HepG2 (cell line): Measurements from ENCODE around the gene PROC. TPM values are rescaled to one million over a fixed set of nuclear protein-coding genes. Genes with fewer than 3 reads are reported as not detected.

Source experiments
- CHD4 ChIP-seq: fragments of 200-600 bp; sonication (generic); IDR thresholded peaks from 2 replicates; pipeline ENCODE4 v1.7.0; 2017; ENCODE audit warnings: mild to moderate bottlenecking, low read length, borderline replicate concordance
- DMAP1 ChIP-seq: IDR thresholded peaks from 2 replicates; pipeline ENCODE4 v1.6.1; 2016
- DNMT3B ChIP-seq: conservative IDR thresholded peaks from 2 replicates; pipeline ENCODE4 v1.6.1; 2016; ENCODE audit warnings: missing biosample characterization, control low read depth
- FOXC1 ChIP-seq: sonication (generic); formaldehyde crosslinking; IDR thresholded peaks from 2 replicates; pipeline ENCODE4 v1.8.0; 2022; ENCODE audit warnings: mild to moderate bottlenecking, missing genetic modification reagents, borderline replicate concordance
- HDAC1 ChIP-seq: sonication (generic); formaldehyde crosslinking; IDR thresholded peaks from 2 replicates; pipeline ENCODE4 v1.5.1; 2020; ENCODE audit warnings: mild to moderate bottlenecking, missing genetic modification reagents
- HNRNPK ChIP-seq: fragments of 200-400 bp; formaldehyde crosslinking; IDR thresholded peaks from 2 replicates; pipeline ENCODE4 v1.6.1; 2018; ENCODE audit warnings: low read length, low read depth, moderate library complexity, mild to moderate bottlenecking; ENCODE audit not compliant: poor library complexity, severe bottlenecking
- ISL2 ChIP-seq: sonication (generic); formaldehyde crosslinking; IDR thresholded peaks from 2 replicates; pipeline ENCODE4 v1.5.0; 2020; ENCODE audit warnings: missing genetic modification reagents
- JUNB ChIP-seq: sonication (generic); formaldehyde crosslinking; IDR thresholded peaks from 2 replicates; pipeline ENCODE4 v1.8.0; 2022; ENCODE audit warnings: missing genetic modification reagents, mild to moderate bottlenecking, borderline replicate concordance
- KMT2B ChIP-seq: IDR thresholded peaks from 2 replicates; pipeline ENCODE4 v1.6.1; 2016; ENCODE audit warnings: missing genetic modification reagents, missing compliant biosample characterization
- NFE2L1 ChIP-seq: sonication (generic); formaldehyde crosslinking; IDR thresholded peaks from 2 replicates; pipeline ENCODE4 v1.4.0; 2020; ENCODE audit warnings: missing genetic modification reagents, mild to moderate bottlenecking, borderline replicate concordance
- TAF15 ChIP-seq: fragments of 200-400 bp; formaldehyde crosslinking; IDR thresholded peaks from one replicate; pipeline ENCODE4 v1.6.1; 2018; ENCODE audit warnings: mild to moderate bottlenecking, low read depth, low read length; ENCODE audit not compliant: poor library complexity, severe bottlenecking
- ZBTB3 ChIP-seq: sonication (generic); formaldehyde crosslinking; IDR thresholded peaks from 2 replicates; pipeline ENCODE4 v1.4.0; 2020; ENCODE audit warnings: low read depth, mild to moderate bottlenecking, moderate library complexity, missing genetic modification reagents, borderline replicate concordance
- ZC3H13 ChIP-seq: sonication (generic); formaldehyde crosslinking; IDR thresholded peaks from 2 replicates; pipeline ENCODE4 v1.8.1; 2023; ENCODE audit warnings: mild to moderate bottlenecking, missing genetic modification reagents, moderate library complexity
- ZKSCAN1 ChIP-seq: fragments of 150-350 bp; IDR thresholded peaks from 2 replicates; pipeline ENCODE4 v1.6.1; 2014; ENCODE audit warnings: low read length
- ZNF121 ChIP-seq: sonication (generic); formaldehyde crosslinking; IDR thresholded peaks from 2 replicates; pipeline ENCODE4 v1.5.0; 2020; ENCODE audit warnings: mild to moderate bottlenecking, missing genetic modification reagents
- ZNF235 ChIP-seq: sonication (generic); formaldehyde crosslinking; IDR thresholded peaks from 2 replicates; pipeline ENCODE4 v1.8.1; 2023; ENCODE audit warnings: mild to moderate bottlenecking, missing genetic modification reagents, borderline replicate concordance
- ZNF550 ChIP-seq: sonication (generic); formaldehyde crosslinking; IDR thresholded peaks from 2 replicates; pipeline ENCODE4 v1.4.0; 2020; ENCODE audit warnings: mild to moderate bottlenecking, missing genetic modification reagents, borderline replicate concordance
- ZNF644 ChIP-seq: IDR thresholded peaks from 2 replicates; pipeline ENCODE4 v1.6.1; 2016; ENCODE audit warnings: low read depth
- ZNF766 ChIP-seq: sonication (generic); formaldehyde crosslinking; IDR thresholded peaks from 2 replicates; pipeline ENCODE4 v1.5.0; 2020; ENCODE audit warnings: missing genetic modification reagents, borderline replicate concordance
- ZNF768 ChIP-seq: sonication (generic); formaldehyde crosslinking; IDR thresholded peaks from 2 replicates; pipeline ENCODE4 v1.4.0; 2020; ENCODE audit warnings: missing genetic modification reagents
- ZNF841 ChIP-seq: sonication (generic); formaldehyde crosslinking; IDR thresholded peaks from 2 replicates; pipeline ENCODE4 v1.8.1; 2023; ENCODE audit warnings: missing genetic modification reagents, borderline replicate concordance
- ZSCAN31 ChIP-seq: sonication (generic); formaldehyde crosslinking; IDR thresholded peaks from 2 replicates; pipeline ENCODE4 v1.5.0; 2020; ENCODE audit warnings: low read depth, mild to moderate bottlenecking, missing genetic modification reagents
- polyA plus RNA-seq, 8 experiments: library from polyadenylated mRNA; depleted of rRNA in 3 of 8; stranded (reverse) in 7 of 8; unstranded in 1 of 8; fragments of >200 nt; fragmentation: Illumina TruSeq in 4 of 8; extraction: Trizol in 4 of 8; gene quantifications; 2 replicates each; pipeline versions ENCODE4 v1.2.1 to v1.2.3, GENCODE V29; 2011 to 2016; ENCODE audit warnings: low read depth in 4 of 8, missing spikeins in 1 of 8, mixed read lengths in 1 of 8; ENCODE audit not compliant: insufficient read depth in 1 of 8
- total RNA-seq, 5 experiments: library from RNA; depleted of rRNA; stranded (reverse); fragments of >200 nt; fragmentation: Illumina TruSeq; extraction: Trizol; gene quantifications; 2 replicates each; pipeline ENCODE4 v1.2.3, GENCODE V29; 2016; ENCODE audit warnings: low read depth in 1 of 5
- TF ChIP-seq, protein P1 (sequence below): sonication (generic); formaldehyde crosslinking; IDR thresholded peaks from 2 replicates; pipeline ENCODE4 v1.8.0; 2022; ENCODE audit warnings: missing genetic modification reagents, mild to moderate bottlenecking, moderate library complexity, borderline replicate concordance
- TF ChIP-seq, protein P2 (sequence below): sonication (generic); formaldehyde crosslinking; IDR thresholded peaks from 2 replicates; pipeline ENCODE4 v1.8.0; 2022; ENCODE audit warnings: missing genetic modification reagents, mild to moderate bottlenecking, borderline replicate concordance

The PROC gene
- total and polyA plus RNA-seq, 2 of the 13 experiments (the other 11 are each of a cell fraction or from before 2014, with no cell fraction given), result 134 to 185 TPM

DNA sequence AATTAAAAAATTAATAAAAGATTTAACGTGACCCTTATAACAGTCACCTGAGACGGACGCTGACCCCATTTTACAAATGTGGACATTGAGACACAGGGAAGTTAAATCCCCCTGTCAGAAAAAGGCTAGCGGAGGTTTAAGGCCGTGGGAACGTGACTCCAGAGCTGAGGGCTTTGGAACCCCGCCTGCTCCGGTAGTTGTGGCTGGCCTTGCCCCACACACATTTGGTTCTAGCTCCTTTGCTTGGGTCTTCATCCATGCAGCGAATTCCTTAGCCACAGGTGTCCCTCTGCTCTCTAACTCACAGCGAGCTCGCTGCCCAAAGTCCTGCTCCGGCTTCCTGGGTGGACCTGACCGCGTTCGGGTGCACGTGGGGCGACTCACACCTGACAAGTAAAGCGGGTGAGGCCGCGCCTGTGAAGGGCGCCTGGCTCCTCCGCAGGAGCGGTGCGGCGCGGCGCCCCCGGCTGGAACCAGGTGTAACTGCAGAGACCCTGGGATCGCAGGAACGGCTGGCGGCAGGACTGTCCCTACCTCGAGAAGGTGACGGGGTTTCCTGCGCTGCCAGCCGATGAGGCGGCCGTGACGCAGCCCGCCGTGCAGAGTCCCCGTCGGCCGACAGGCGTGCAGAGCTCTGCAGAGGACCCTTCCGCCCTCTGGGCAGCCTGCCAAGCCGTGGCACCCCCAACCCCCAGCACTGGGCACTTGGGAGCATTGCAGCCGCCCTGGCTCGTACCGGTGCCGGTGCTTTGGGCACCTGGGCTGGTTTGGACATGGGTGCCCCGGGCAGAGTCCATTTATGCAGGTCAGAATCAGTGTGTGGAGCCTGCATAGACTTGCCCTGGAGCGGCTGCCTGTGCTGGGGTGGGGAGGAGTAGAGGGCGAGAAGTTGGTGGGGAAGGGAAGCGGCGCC is 2.4 kb upstream of the PROC start (continued):
- TF ChIP-seq ZNF841 (CRISPR knock-in tag) (no peak), ZNF766 (CRISPR knock-in tag) (no peak), CHD4 (peak; percentile 52; the same call in 1 of the 2 replicates), HNRNPK (no peak), KMT2B (CRISPR knock-in tag) (no peak), ZC3H13 (CRISPR knock-in tag) (peak; percentile 38; the same call in 1 of the 2 replicates), DMAP1 (CRISPR knock-in tag) (no peak), ZKSCAN1 (no peak), ZBTB3 (CRISPR knock-in tag) (no peak), TAF15 (no peak), ZNF235 (no peak), HDAC1 (CRISPR knock-in tag) (no peak), ZNF550 (CRISPR knock-in tag) (no peak), ISL2 (CRISPR knock-in tag) (no peak), DNMT3B (CRISPR knock-in tag) (no peak), ZNF644 (CRISPR knock-in tag) (no peak), FOXC1 (CRISPR knock-in tag) (no peak), ZNF768 (no peak), ZNF121 (CRISPR knock-in tag) (no peak), ZSCAN31 (CRISPR knock-in tag) (0 out of 2 replicates have a peak, but pooled peaks have one; percentile 19), JUNB (CRISPR knock-in tag) (no peak), NFE2L1 (CRISPR knock-in tag) (no peak)
- TF ChIP-seq, protein P1, sequence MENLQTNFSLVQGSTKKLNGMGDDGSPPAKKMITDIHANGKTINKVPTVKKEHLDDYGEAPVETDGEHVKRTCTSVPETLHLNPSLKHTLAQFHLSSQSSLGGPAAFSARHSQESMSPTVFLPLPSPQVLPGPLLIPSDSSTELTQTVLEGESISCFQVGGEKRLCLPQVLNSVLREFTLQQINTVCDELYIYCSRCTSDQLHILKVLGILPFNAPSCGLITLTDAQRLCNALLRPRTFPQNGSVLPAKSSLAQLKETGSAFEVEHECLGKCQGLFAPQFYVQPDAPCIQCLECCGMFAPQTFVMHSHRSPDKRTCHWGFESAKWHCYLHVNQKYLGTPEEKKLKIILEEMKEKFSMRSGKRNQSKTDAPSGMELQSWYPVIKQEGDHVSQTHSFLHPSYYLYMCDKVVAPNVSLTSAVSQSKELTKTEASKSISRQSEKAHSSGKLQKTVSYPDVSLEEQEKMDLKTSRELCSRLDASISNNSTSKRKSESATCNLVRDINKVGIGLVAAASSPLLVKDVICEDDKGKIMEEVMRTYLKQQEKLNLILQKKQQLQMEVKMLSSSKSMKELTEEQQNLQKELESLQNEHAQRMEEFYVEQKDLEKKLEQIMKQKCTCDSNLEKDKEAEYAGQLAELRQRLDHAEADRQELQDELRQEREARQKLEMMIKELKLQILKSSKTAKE (CRISPR knock-in tag), result peak; percentile 31; the same call in 1 of the 2 replicates
- TF ChIP-seq, protein P2, sequence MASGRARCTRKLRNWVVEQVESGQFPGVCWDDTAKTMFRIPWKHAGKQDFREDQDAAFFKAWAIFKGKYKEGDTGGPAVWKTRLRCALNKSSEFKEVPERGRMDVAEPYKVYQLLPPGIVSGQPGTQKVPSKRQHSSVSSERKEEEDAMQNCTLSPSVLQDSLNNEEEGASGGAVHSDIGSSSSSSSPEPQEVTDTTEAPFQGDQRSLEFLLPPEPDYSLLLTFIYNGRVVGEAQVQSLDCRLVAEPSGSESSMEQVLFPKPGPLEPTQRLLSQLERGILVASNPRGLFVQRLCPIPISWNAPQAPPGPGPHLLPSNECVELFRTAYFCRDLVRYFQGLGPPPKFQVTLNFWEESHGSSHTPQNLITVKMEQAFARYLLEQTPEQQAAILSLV, result no peak; the same call in 1 of the 2 replicates
